MCF 10A (cell line): ENCODE data around the gene SYNDIG1. TPM values are rescaled to one million over a fixed set of nuclear protein-coding genes. Genes with fewer than 3 reads are reported as not detected.

Experiments used
- BruUV-seq: library from RNA; stranded (reverse); fragments of 400-500 nt; replicated peaks from 2 replicates; lab custom pipeline; 2021; lab: Mats Ljungman, UMichigan
- CTCF ChIA-PET: fragments of 300-600 bp; sonication (Branson Sonifier 250); formaldehyde crosslinking; extraction: SDS; loops from one replicate; lab custom pipeline; 2021; ENCODE audit warnings: antibody characterized with exemption, inconsistent platforms; lab: Yijun Ruan, JAX
- POLR2A ChIA-PET: fragments of 300-600, 350-650 bp; sonication (Branson Sonifier 250); formaldehyde crosslinking; extraction: SDS; loops from one replicate; lab custom pipeline; 2020; ENCODE audit warnings: antibody characterized with exemption, inconsistent platforms; lab: Yijun Ruan, JAX
- DNase-seq: peaks from one replicate; pipeline ENCODE4 v3.0.0-alpha.2; 2018; ENCODE audit not compliant: unreplicated experiment
- H3K27ac Mint-ChIP-seq: one replicate; pipeline ENCODE4 v1.8.0; 2022; ENCODE audit warnings: mild to moderate bottlenecking, low read depth, mixed read lengths; ENCODE audit not compliant: unreplicated experiment
- H3K27me3 Mint-ChIP-seq: one replicate; pipeline ENCODE4 v1.8.0; 2022; ENCODE audit warnings: mixed read lengths; ENCODE audit not compliant: insufficient read depth, unreplicated experiment
- H3K36me3 Mint-ChIP-seq: one replicate; pipeline ENCODE4 v1.8.0; 2022; ENCODE audit warnings: mild to moderate bottlenecking, moderate library complexity, mixed read lengths; ENCODE audit not compliant: insufficient read depth, unreplicated experiment
- H3K4me1 Mint-ChIP-seq: one replicate; pipeline ENCODE4 v1.8.0; 2022; ENCODE audit warnings: mixed read lengths; ENCODE audit not compliant: insufficient read depth, unreplicated experiment
- H3K4me3 Mint-ChIP-seq: one replicate; pipeline ENCODE4 v1.8.0; 2022; ENCODE audit warnings: mild to moderate bottlenecking, moderate library complexity, mixed read lengths; ENCODE audit not compliant: unreplicated experiment
- H3K9me3 Mint-ChIP-seq: one replicate; pipeline ENCODE4 v1.8.0; 2022; ENCODE audit warnings: mixed read lengths; ENCODE audit not compliant: unreplicated experiment
- CTCF ChIP-seq: fragments of 200-600 bp; IDR thresholded peaks from one replicate; pipeline ENCODE4 v1.8.0; 2022; ENCODE audit warnings: antibody characterized with exemption, mild to moderate bottlenecking; ENCODE audit not compliant: unreplicated experiment
- intact Hi-C: fragments of 100-400 bp; cut with micrococcal nuclease; formaldehyde crosslinking; loops from 2 replicates; pipeline ENCODE4 v1.14.1; 2022
- total RNA-seq: library from RNA; stranded (reverse); gene quantifications from 2 replicates; pipeline ENCODE4 v1.2.3, GENCODE V29; 2022

Gene SYNDIG1
- total RNA-seq, 1 experiment from 2014 or later, result not detected

GRCh38 chr20:24572862-24573261 is 103.4 kb downstream of the SYNDIG1 start:
- Mint-ChIP-seq H3K4me1 (no peaks in the 10 kb centered on the region), H3K9me3 (peaks cover 19% of the 10 kb centered on the region), H3K27ac (no peak overlapping the region), H3K27me3 (no peaks in the 10 kb centered on the region), H3K36me3 (no peaks in the 10 kb centered on the region), H3K4me3 (no peak overlapping the region)
- BruUV-seq, result no TSS peak
- ChIA-PET CTCF (interaction anchor here (0.6 to 1.2 kb wide), 2 partner anchors 12 to 358 kb away, joined by 3 read pairs; no protein-coding TSS in a partner anchor), POLR2A (no interaction called here)
- TF ChIP-seq CTCF, result no peak
- intact Hi-C loops, result no loop called here
- DNase-seq, result no peak

GRCh38 chr20:24573557-24573956 is 104.1 kb downstream of the SYNDIG1 start:
- BruUV-seq, result no TSS peak

GRCh38 chr20:24574307-24574706 is 104.9 kb downstream of the SYNDIG1 start:
- ChIA-PET CTCF (interaction anchor here (0.6 to 2.1 kb wide), 2 partner anchors 9 to 474 kb away, joined by 3 to 7 read pairs; no protein-coding TSS in a partner anchor), POLR2A (no interaction called here)
- BruUV-seq, result no TSS peak

More at GRCh38 chr20:24573557-24573956, 104.1 kb downstream of the SYNDIG1 start:
- Mint-ChIP-seq H3K4me1 (no peaks in the 10 kb centered on the region), H3K36me3 (no peaks in the 10 kb centered on the region), H3K4me3 (no peak overlapping the region), H3K9me3 (peaks cover 23% of the 10 kb centered on the region), H3K27me3 (no peaks in the 10 kb centered on the region), H3K27ac (no peak overlapping the region)
- POLR2A ChIA-PET, result no interaction called here
- no peak for TF ChIP-seq CTCF
- CTCF ChIA-PET, result interaction anchor here (0.5 to 1.2 kb wide), 2 partner anchors 357 to 1131 kb away, joined by 3 read pairs; no protein-coding TSS in a partner anchor
- no peak for DNase-seq
- intact Hi-C loops, result no loop called here

GRCh38 chr20:24574797-24575196 is 105.4 kb downstream of the SYNDIG1 start:
- POLR2A ChIA-PET, result no interaction called here
- Mint-ChIP-seq H3K9me3 (peaks cover 23% of the 10 kb centered on the region), H3K4me3 (no peak overlapping the region), H3K4me1 (no peaks in the 10 kb centered on the region), H3K27me3 (no peaks in the 10 kb centered on the region), H3K27ac (no peak overlapping the region), H3K36me3 (no peaks in the 10 kb centered on the region)
- CTCF ChIA-PET, result interaction anchor here (0.5 to 2.1 kb wide), 2 partner anchors 10 to 349 kb away, joined by 3 to 7 read pairs; no protein-coding TSS in a partner anchor
- BruUV-seq, result no TSS peak
- TF ChIP-seq CTCF, result no peak
- no peak for DNase-seq
- intact Hi-C loops, result no loop called here

More at GRCh38 chr20:24574307-24574706, 104.9 kb downstream of the SYNDIG1 start:
- no peak for DNase-seq
- Mint-ChIP-seq H3K27ac (no peak overlapping the region), H3K4me3 (no peak overlapping the region), H3K27me3 (no peaks in the 10 kb centered on the region), H3K36me3 (no peaks in the 10 kb centered on the region), H3K9me3 (peaks cover 23% of the 10 kb centered on the region), H3K4me1 (no peaks in the 10 kb centered on the region)
- TF ChIP-seq CTCF, result no peak
- intact Hi-C loops, result no loop called here
